GM12878 (cell line): Measurements from ENCODE around the gene MROH2A. TPM values are rescaled to one million over a fixed set of nuclear protein-coding genes. Genes with fewer than 3 reads are reported as not detected.

Experiments used
- ATAC-seq: fragments of 200-7000 bp; cut with Tn5 transposase; 3 replicates; pipeline ENCODE4 v1.9.1; 2020; ENCODE audit warnings: mild to moderate bottlenecking, moderate library complexity
- BruUV-seq: library from RNA; stranded (reverse); fragments of 400-500 nt; replicated peaks from 2 replicates; lab custom pipeline; 2021; lab: Mats Ljungman, UMichigan
- CTCF ChIA-PET: fragments of 300-600 bp; sonication (Branson Sonifier 250); formaldehyde crosslinking; extraction: SDS; loops from one replicate; lab custom pipeline; 2021; ENCODE audit warnings: inconsistent platforms; lab: Yijun Ruan, JAX
- POLR2A ChIA-PET: fragments of 350-600 bp; formaldehyde crosslinking; extraction: SDS; loops from one replicate; lab custom pipeline; 2021; ENCODE audit warnings: inconsistent platforms; lab: Charles Lee
- RAD21 ChIA-PET: fragments of 300-600 bp; sonication (Branson Sonifier 250); formaldehyde crosslinking; loops from one replicate; lab custom pipeline; 2023; ENCODE audit warnings: antibody characterized with exemption; ENCODE audit not compliant: unreplicated experiment; lab: Charles Lee
- SMC1A ChIA-PET: fragments of 300-600 bp; sonication (Branson Sonifier 250); formaldehyde crosslinking; loops from one replicate; lab custom pipeline; 2023; ENCODE audit not compliant: unreplicated experiment, uncharacterized antibody; lab: Charles Lee
- DNase-seq: peaks from one replicate; pipeline ENCODE4 v3.0.0-alpha.2; 2011; ENCODE audit warnings: low read depth, low spot score
- FAIRE-seq: peaks from 3 replicates; lab custom pipeline; 2011; peaks lifted over from hg19 to GRCh38; lab: Jason Lieb, UNC
- H2AFZ ChIP-seq: 2 replicates; pipeline ENCODE4 v1.6.0; 2011; ENCODE audit warnings: low read depth, low read length, control low read depth; ENCODE audit not compliant: control insufficient read depth
- H3K27ac ChIP-seq: 2 replicates; pipeline ENCODE4 v1.5.1; 2011; ENCODE audit warnings: control low read depth; ENCODE audit not compliant: control insufficient read depth, insufficient read depth
- H3K27me3 ChIP-seq, 2 experiments: replicated peaks in 1 of 2; 2 replicates each; pipeline versions ENCODE4 v1.6.0 to v1.6.1; 2011; ENCODE audit warnings: low read length in 1 of 2; ENCODE audit not compliant: control insufficient read depth in 2 of 2, insufficient read depth in 2 of 2
- H3K36me3 ChIP-seq, 2 experiments: 2 replicates each; pipeline ENCODE4 v1.5.1; 2011; ENCODE audit warnings: low read length in 1 of 2; ENCODE audit not compliant: control insufficient read depth in 2 of 2, insufficient read depth in 2 of 2
- H3K4me1 ChIP-seq: 2 replicates; pipeline ENCODE4 v1.6.1; 2011; ENCODE audit warnings: mild to moderate bottlenecking, low read length, moderate library complexity, mixed read lengths; ENCODE audit not compliant: control insufficient read depth, insufficient read depth
- H3K4me2 ChIP-seq: 2 replicates; pipeline ENCODE4 v1.6.0; 2011; ENCODE audit warnings: control low read depth; ENCODE audit not compliant: control insufficient read depth, insufficient read depth
- H3K4me3 ChIP-seq: fragments of 200-600 bp; sonication (generic); 2 replicates; pipeline ENCODE4 v1.5.1; 2016
- H3K79me2 ChIP-seq: 2 replicates; pipeline ENCODE4 v1.6.0; 2011; ENCODE audit warnings: low read length; ENCODE audit not compliant: control insufficient read depth, insufficient read depth
- H3K9ac ChIP-seq: 2 replicates; pipeline ENCODE4 v1.8.0; 2011; ENCODE audit warnings: low read length, control low read depth, mixed read lengths; ENCODE audit not compliant: control insufficient read depth, insufficient read depth
- H3K9me3 ChIP-seq: replicated peaks from 3 replicates; pipeline ENCODE4 v1.5.1; 2011; ENCODE audit warnings: mild to moderate bottlenecking, low read length; ENCODE audit not compliant: control insufficient read depth, insufficient read depth
- H4K20me1 ChIP-seq: 2 replicates; pipeline ENCODE4 v1.6.0; 2011; ENCODE audit not compliant: control insufficient read depth, insufficient read depth
- CBFB ChIP-seq: IDR thresholded peaks from 2 replicates; pipeline ENCODE4 v1.6.1; 2016; ENCODE audit warnings: antibody characterized with exemption, low read depth
- CEBPB ChIP-seq, 2 experiments: fragments of 150-350 bp in 1 of 2; IDR thresholded peaks; 2 replicates each; pipeline ENCODE4 v1.6.1; 2012 to 2014; ENCODE audit warnings: low read depth in 2 of 2, low read length in 2 of 2, borderline replicate concordance in 1 of 2, inconsistent platforms in 1 of 2
- CHD2 ChIP-seq: IDR thresholded peaks from 2 replicates; pipeline ENCODE4 v1.6.1; 2011; ENCODE audit warnings: low read depth, low read length, improper control_type of control experiment, borderline replicate concordance
- CREM ChIP-seq: IDR thresholded peaks from 2 replicates; pipeline ENCODE4 v1.6.1; 2014; ENCODE audit warnings: antibody characterized with exemption, low read depth
- CUX1 ChIP-seq: IDR thresholded peaks from 2 replicates; pipeline ENCODE4 v1.6.1; 2012; ENCODE audit warnings: improper control_type of control experiment, low read depth, low read length; ENCODE audit not compliant: insufficient replicate concordance
- KLF5 ChIP-seq: fragments of 450-650 bp; IDR thresholded peaks from 2 replicates; pipeline ENCODE4 v1.6.1; 2014; ENCODE audit warnings: mild to moderate bottlenecking; ENCODE audit not compliant: partially characterized antibody
- MEF2A ChIP-seq: IDR thresholded peaks from 2 replicates; pipeline ENCODE4 v1.6.1; 2011; ENCODE audit warnings: low read depth, mild to moderate bottlenecking, low read length, moderate library complexity; ENCODE audit not compliant: insufficient read depth
- NFIC ChIP-seq: IDR thresholded peaks from 2 replicates; pipeline ENCODE4 v1.6.1; 2012; ENCODE audit warnings: low read depth, mild to moderate bottlenecking, inconsistent platforms, low read length, moderate library complexity
- NR2F1 ChIP-seq: fragments of 450-650 bp; conservative IDR thresholded peaks from 2 replicates; pipeline ENCODE4 v1.6.1; 2017; ENCODE audit warnings: mild to moderate bottlenecking
- PAX8 ChIP-seq: fragments of 450-650 bp; IDR thresholded peaks from 2 replicates; pipeline ENCODE4 v1.6.1; 2017; ENCODE audit warnings: mild to moderate bottlenecking, moderate library complexity
- ZBTB4 ChIP-seq: fragments of 450-650 bp; formaldehyde crosslinking; IDR thresholded peaks from 2 replicates; pipeline ENCODE4 v1.4.0; 2022; ENCODE audit warnings: mild to moderate bottlenecking, moderate library complexity
- ZSCAN29 ChIP-seq: fragments of 450-650 bp; IDR thresholded peaks from 2 replicates; pipeline ENCODE4 v1.6.1; 2017; ENCODE audit warnings: mild to moderate bottlenecking, moderate library complexity
- whole genome bisulfite sequencing: methylation state at CpG from one replicate; pipeline ENCODE4 v1.1.6; 2016; ENCODE audit warnings: low lambda C conversion rate; ENCODE audit not compliant: insufficient replicate concordance, insufficient coverage; ENCODE audit errors: missing lambda C conversion rate; 5-methylcytosine and 5-hydroxymethylcytosine counted together
- in situ Hi-C: fragments of 300-500 bp; cut with MboI; formaldehyde crosslinking; loops from 9 replicates; pipeline ENCODE4 v1.14.3; 2018; ENCODE audit warnings: mixed read lengths
- intact Hi-C: fragments of 100-400 bp; cut with micrococcal nuclease; formaldehyde crosslinking; loops from one replicate; pipeline ENCODE4 v1.14.2; 2022; ENCODE audit not compliant: unreplicated experiment
- polyA plus RNA-seq, 11 experiments: library from polyadenylated mRNA; depleted of rRNA in 4 of 11; unstranded in 6 of 11; stranded (reverse) in 5 of 11; fragments of >200 nt; fragmentation: Nextera tagmentation in 4 of 11; fragmentation: Illumina TruSeq in 1 of 11; extraction: Ambion mirVana in 4 of 11; extraction: Trizol in 1 of 11; gene quantifications; 1 replicate in 1 of 11; 2 replicates in 10 of 11; pipeline versions ENCODE4 v1.2.1 to v1.2.3, GENCODE V29; 2011 to 2016; ENCODE audit warnings: inconsistent platforms in 2 of 11, missing spikeins in 2 of 11, low read depth in 1 of 11
- total RNA-seq, 4 experiments: library from RNA; depleted of rRNA in 3 of 4; stranded (reverse); fragments of >200 nt in 3 of 4; fragmentation: Illumina TruSeq in 1 of 4; extraction: Trizol in 1 of 4; gene quantifications; 2 replicates each; pipeline versions ENCODE4 v1.2.1 to v1.2.3, GENCODE V29; 2013 to 2021
- TF ChIP-seq, protein P1 (sequence below): fragments of 450-650 bp; IDR thresholded peaks from 2 replicates; pipeline ENCODE4 v1.6.1; 2018; ENCODE audit warnings: mild to moderate bottlenecking, low read depth, moderate library complexity; ENCODE audit not compliant: partially characterized antibody

The MROH2A gene
- total and polyA plus RNA-seq, 10 of the 15 experiments (the other 5 are each of a cell fraction or from before 2014, with no cell fraction given) = not detected

DNA sequence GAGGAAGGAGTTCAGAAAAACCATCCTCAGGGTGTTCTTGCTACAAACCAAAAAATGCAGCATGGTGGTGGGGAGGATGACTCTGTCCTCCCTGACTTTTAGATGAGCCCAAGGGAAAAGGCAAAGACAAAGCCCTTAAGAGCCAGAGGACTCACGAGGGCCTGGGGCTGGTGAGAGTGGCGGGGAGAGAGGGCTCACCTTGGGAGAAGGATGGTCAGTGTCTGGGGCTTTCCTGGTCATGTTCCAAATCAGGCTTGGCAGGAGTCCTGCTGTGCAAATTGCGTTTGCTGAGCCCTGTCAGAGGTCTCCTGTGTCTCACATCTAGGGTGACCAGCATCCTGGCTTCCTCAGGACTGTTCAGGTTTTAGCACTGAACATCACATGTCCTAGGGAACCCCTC lies 13.4 kb upstream of the MROH2A start:
- POLR2A ChIA-PET = no interaction called here
- H2AFZ ChIP-seq = no peak overlapping the region
- H3K27ac ChIP-seq = no peak overlapping the region
- SMC1A ChIA-PET = no interaction called here
- WGBS = 0% methylated on average over 3 of the region's 3 CpGs
- no peak overlapping the region for H3K9ac ChIP-seq
- in situ Hi-C loops (no loop called here), intact Hi-C loops (no loop called here)
- no peak for ATAC-seq
- H4K20me1 ChIP-seq = no peaks in the 10 kb centered on the region
- no peak overlapping the region for H3K4me3 ChIP-seq
- H3K4me2 ChIP-seq = no peak overlapping the region
- no peaks in the 10 kb centered on the region for H3K9me3 ChIP-seq
- no peak for DNase-seq
- no peaks in the 10 kb centered on the region for H3K79me2 ChIP-seq
- no TSS peak for BruUV-seq
- H3K4me1 ChIP-seq = no peaks in the 10 kb centered on the region
- H3K36me3 ChIP-seq = no peaks in the 10 kb centered on the region
- no peak for FAIRE-seq
- CTCF ChIA-PET = no interaction called here
- H3K27me3 ChIP-seq = peaks cover 0 to 3% of the 10 kb centered on the region in 2 experiments; a peak in 1 of 4 replicates
- RAD21 ChIA-PET = no interaction called here
- no peak for TF ChIP-seq NR2F1
- TF ChIP-seq CEBPB (IDR thresholded peaks at IDR 0.05; ENCODE audit: borderline replicate concordance in 1 of 2, low read depth in 2 of 2, low read length in 2 of 2) = no peak
- no peak for TF ChIP-seq ZSCAN29
- TF ChIP-seq, protein P1, sequence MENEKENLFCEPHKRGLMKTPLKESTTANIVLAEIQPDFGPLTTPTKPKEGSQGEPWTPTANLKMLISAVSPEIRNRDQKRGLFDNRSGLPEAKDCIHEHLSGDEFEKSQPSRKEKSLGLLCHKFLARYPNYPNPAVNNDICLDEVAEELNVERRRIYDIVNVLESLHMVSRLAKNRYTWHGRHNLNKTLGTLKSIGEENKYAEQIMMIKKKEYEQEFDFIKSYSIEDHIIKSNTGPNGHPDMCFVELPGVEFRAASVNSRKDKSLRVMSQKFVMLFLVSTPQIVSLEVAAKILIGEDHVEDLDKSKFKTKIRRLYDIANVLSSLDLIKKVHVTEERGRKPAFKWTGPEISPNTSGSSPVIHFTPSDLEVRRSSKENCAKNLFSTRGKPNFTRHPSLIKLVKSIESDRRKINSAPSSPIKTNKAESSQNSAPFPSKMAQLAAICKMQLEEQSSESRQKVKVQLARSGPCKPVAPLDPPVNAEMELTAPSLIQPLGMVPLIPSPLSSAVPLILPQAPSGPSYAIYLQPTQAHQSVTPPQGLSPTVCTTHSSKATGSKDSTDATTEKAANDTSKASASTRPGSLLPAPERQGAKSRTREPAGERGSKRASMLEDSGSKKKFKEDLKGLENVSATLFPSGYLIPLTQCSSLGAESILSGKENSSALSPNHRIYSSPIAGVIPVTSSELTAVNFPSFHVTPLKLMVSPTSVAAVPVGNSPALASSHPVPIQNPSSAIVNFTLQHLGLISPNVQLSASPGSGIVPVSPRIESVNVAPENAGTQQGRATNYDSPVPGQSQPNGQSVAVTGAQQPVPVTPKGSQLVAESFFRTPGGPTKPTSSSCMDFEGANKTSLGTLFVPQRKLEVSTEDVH = no peak
- TF ChIP-seq CREM = no peak
- TF ChIP-seq KLF5 = no peak
- TF ChIP-seq MEF2A = no peak
- no peak for TF ChIP-seq CUX1
- no peak for TF ChIP-seq NFIC
- TF ChIP-seq CBFB = no peak
- TF ChIP-seq PAX8 = no peak
- no peak for TF ChIP-seq CHD2
- TF ChIP-seq ZBTB4 = no peak
